GM19452 (cell line): Measurements from ENCODE around the gene NEURL1.

Experiments used
- ATAC-seq: cut with Tn5 transposase; IDR thresholded peaks from one replicate; pipeline ENCODE4 v1.9.1; 2021; ENCODE audit not compliant: unreplicated experiment

The NEURL1 gene

DNA sequence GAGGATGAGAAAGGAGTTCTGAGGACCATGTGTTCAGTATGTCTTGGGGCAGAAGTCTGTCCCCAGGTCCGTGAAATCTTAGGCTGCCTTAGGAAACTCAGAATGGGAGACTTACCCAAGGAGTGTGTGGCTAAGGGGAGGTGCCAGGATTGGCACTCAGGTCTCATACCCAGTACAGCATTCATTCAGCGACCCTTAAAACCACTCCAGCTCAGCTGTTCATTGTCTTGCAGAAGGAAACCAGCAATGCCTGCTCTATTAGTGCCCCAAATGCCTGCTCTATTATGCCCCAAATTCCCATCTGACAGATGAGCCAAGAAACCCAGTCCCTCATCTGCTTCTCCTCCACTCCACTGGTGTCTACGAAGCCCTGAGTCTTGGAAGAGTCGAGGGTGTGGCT, 147.8 kb downstream of the NEURL1 start:
- no peak for ATAC-seq
